SK-N-SH (cell line): Measurements from ENCODE around the gene PCDHGA1. TPM values are rescaled to one million over a fixed set of nuclear protein-coding genes. Genes with fewer than 3 reads are reported as not detected.

Experiments used
- CTCF ChIA-PET: fragments of 300-600, 350-600 bp; formaldehyde crosslinking; extraction: SDS; loops from one replicate; lab custom pipeline; 2021; lab: Yijun Ruan, JAX
- POLR2A ChIA-PET: fragments of 350-600 bp; sonication (Branson Sonifier 250); formaldehyde crosslinking; extraction: SDS; loops from one replicate; lab custom pipeline; 2020; ENCODE audit warnings: antibody characterized with exemption, inconsistent platforms; lab: Yijun Ruan, JAX
- DNase-seq: peaks from one replicate; pipeline ENCODE4 v3.0.0; 2012
- H2AFZ ChIP-seq: fragments of 200-600 bp; sonication (generic); 2 replicates; pipeline ENCODE4 v1.8.1; 2016; ENCODE audit warnings: antibody characterized with exemption, mild to moderate bottlenecking, low read depth
- H3F3A ChIP-seq: fragments of 200-600 bp; sonication (generic); replicated peaks from 2 replicates; pipeline ENCODE3; 2016; ENCODE audit warnings: antibody characterized with exemption, mild to moderate bottlenecking; ENCODE audit not compliant: insufficient read depth
- H3K27ac ChIP-seq, 2 experiments: fragments of 200-500 bp in 1 of 2; fragments of 200-600 bp in 1 of 2; sonication (Bioruptor generic) in 1 of 2; sonication (generic), shearing (Covaris generic) in 1 of 2; 2 replicates each; pipeline versions ENCODE4 v1.5.1 to v1.6.1; 2014 to 2016; ENCODE audit warnings: low read depth in 2 of 2, inconsistent platforms in 1 of 2, low read length in 1 of 2, mild to moderate bottlenecking in 1 of 2, mixed read lengths in 1 of 2
- H3K27me3 ChIP-seq: fragments of 200-600 bp; sonication (generic), shearing (Covaris generic); 2 replicates; pipeline ENCODE4 v1.6.1; 2016; ENCODE audit warnings: mixed run types; ENCODE audit not compliant: insufficient read depth
- H3K36me3 ChIP-seq, 2 experiments: fragments of 200-500 bp in 1 of 2; fragments of 200-600 bp in 1 of 2; sonication (Bioruptor generic) in 1 of 2; sonication (generic) in 1 of 2; replicated peaks in 1 of 2; 2 replicates each; pipeline versions ENCODE3 to v1.5.1; 2014 to 2016; ENCODE audit warnings: low read length in 1 of 2, mild to moderate bottlenecking in 1 of 2; ENCODE audit not compliant: insufficient read depth in 2 of 2, control insufficient read depth in 1 of 2
- H3K4me1 ChIP-seq, 2 experiments: fragments of 200-500 bp in 1 of 2; fragments of 200-600 bp in 1 of 2; sonication (Bioruptor generic) in 1 of 2; sonication (generic), shearing (Covaris generic) in 1 of 2; 2 replicates each; pipeline versions ENCODE4 v1.5.1 to v1.6.1; 2014 to 2016; ENCODE audit warnings: low read depth in 1 of 2, low read length in 1 of 2, mixed run types in 1 of 2; ENCODE audit not compliant: insufficient read depth in 2 of 2, control insufficient read depth in 1 of 2
- H3K4me2 ChIP-seq: fragments of 200-600 bp; sonication (generic), shearing (Covaris generic); 2 replicates; pipeline ENCODE4 v1.6.1; 2017; ENCODE audit warnings: mixed run types
- H3K4me3 ChIP-seq, 2 experiments: fragments of 200-500 bp in 1 of 2; fragments of 200-600 bp in 1 of 2; sonication (Bioruptor generic) in 1 of 2; sonication (generic), shearing (Covaris generic) in 1 of 2; 2 replicates each; pipeline versions ENCODE4 v1.5.1 to v1.8.1; 2014 to 2016; ENCODE audit warnings: low read depth in 2 of 2, inconsistent platforms in 1 of 2, low read length in 1 of 2, mild to moderate bottlenecking in 1 of 2, mixed read lengths in 1 of 2, moderate library complexity in 1 of 2
- H3K79me2 ChIP-seq: fragments of 200-600 bp; sonication (generic); 2 replicates; pipeline ENCODE4 v1.8.1; 2017; ENCODE audit warnings: mild to moderate bottlenecking; ENCODE audit not compliant: insufficient read depth
- H3K9ac ChIP-seq: fragments of 200-600 bp; sonication (generic); 2 replicates; pipeline ENCODE4 v1.6.1; 2017; ENCODE audit warnings: mixed run types
- H3K9me2 ChIP-seq: fragments of 200-600 bp; sonication (generic); 2 replicates; pipeline ENCODE4 v1.6.1; 2017; ENCODE audit warnings: mixed run types
- H3K9me3 ChIP-seq: fragments of 200-600 bp; sonication (generic); 2 replicates; pipeline ENCODE4 v1.6.1; 2017; ENCODE audit warnings: mixed run types, mild to moderate bottlenecking, moderate library complexity
- H4K20me1 ChIP-seq: fragments of 200-600 bp; sonication (generic); 2 replicates; pipeline ENCODE4 v1.6.1; 2017; ENCODE audit warnings: mild to moderate bottlenecking, mixed run types; ENCODE audit not compliant: insufficient read depth
- CTCF ChIP-seq: fragments of 200-600 bp; sonication (generic); IDR thresholded peaks from 2 replicates; pipeline ENCODE4 v1.6.1; 2017; ENCODE audit warnings: antibody characterized with exemption, mild to moderate bottlenecking, moderate library complexity
- ELF1 ChIP-seq: IDR thresholded peaks from 2 replicates; pipeline ENCODE4 v1.4.0; 2012
- EP300 ChIP-seq, 2 experiments: IDR thresholded peaks; 2 replicates each; pipeline versions ENCODE4 v1.4.0 to v1.6.1; 2012; ENCODE audit warnings: borderline replicate concordance in 1 of 2, low read depth in 1 of 2, low read length in 1 of 2
- FOSL2 ChIP-seq: IDR thresholded peaks from 2 replicates; pipeline ENCODE4 v1.4.0; 2012; ENCODE audit warnings: low read depth, mild to moderate bottlenecking, moderate library complexity, borderline replicate concordance
- GABPA ChIP-seq: IDR thresholded peaks from 2 replicates; pipeline ENCODE4 v1.4.0; 2012; ENCODE audit warnings: low read depth, mild to moderate bottlenecking
- GATA2 ChIP-seq: sonication (generic); formaldehyde crosslinking; IDR thresholded peaks from 2 replicates; pipeline ENCODE4 v1.5.0; 2020; ENCODE audit warnings: mild to moderate bottlenecking, missing genetic modification reagents
- IRF3 ChIP-seq: fragments of 150-350 bp; IDR thresholded peaks from 2 replicates; pipeline ENCODE4 v1.6.1; 2016; ENCODE audit warnings: mild to moderate bottlenecking, low read depth, low read length
- MEF2A ChIP-seq: IDR thresholded peaks from 2 replicates; pipeline ENCODE4 v1.4.0; 2012; ENCODE audit warnings: low read depth, borderline replicate concordance
- MXI1 ChIP-seq: IDR thresholded peaks from 2 replicates; pipeline ENCODE4 v1.6.1; 2012; ENCODE audit warnings: mild to moderate bottlenecking, low read depth, low read length, improper control_type of control experiment
- NRF1 ChIP-seq: IDR thresholded peaks from 2 replicates; pipeline ENCODE4 v1.6.1; 2012; ENCODE audit warnings: low read depth, mild to moderate bottlenecking, low read length
- REST ChIP-seq: IDR thresholded peaks from 2 replicates; pipeline ENCODE4 v1.6.1; 2012; ENCODE audit warnings: mild to moderate bottlenecking, low read depth, low read length, moderate library complexity
- RXRA ChIP-seq: IDR thresholded peaks from 2 replicates; pipeline ENCODE4 v1.4.0; 2012; ENCODE audit warnings: low read depth, mild to moderate bottlenecking, borderline replicate concordance
- SIN3A ChIP-seq: IDR thresholded peaks from 2 replicates; pipeline ENCODE4 v1.6.1; 2012; ENCODE audit warnings: low read depth, mild to moderate bottlenecking, low read length, moderate library complexity, borderline replicate concordance
- TAF1 ChIP-seq: IDR thresholded peaks from 2 replicates; pipeline ENCODE4 v1.6.1; 2012; ENCODE audit warnings: low read depth, mild to moderate bottlenecking, low read length, moderate library complexity, borderline replicate concordance
- TCF12 ChIP-seq: IDR thresholded peaks from 2 replicates; pipeline ENCODE4 v1.4.0; 2012
- TEAD4 ChIP-seq: IDR thresholded peaks from 2 replicates; pipeline ENCODE4 v1.4.0; 2012; ENCODE audit warnings: mild to moderate bottlenecking, borderline replicate concordance; ENCODE audit not compliant: insufficient read depth
- WGBS: methylation state at CpG from one replicate; pipeline ENCODE4 v1.1.6; 2017; ENCODE audit warnings: low lambda C conversion rate; 5-methylcytosine and 5-hydroxymethylcytosine counted together
- polyA plus RNA-seq, 3 experiments: library from polyadenylated mRNA; depleted of rRNA; stranded (reverse); fragments of >200 nt; gene quantifications; 2 replicates each; pipeline ENCODE4 v1.2.3, GENCODE V29; 2012

PCDHGA1 gene
- polyA plus RNA-seq, 1 of the 3 experiments (the other 2 are of a cell fraction) = 1.2 TPM

GRCh38 chr5:141483902-141484301 lies 153.6 kb downstream of the PCDHGA1 start:
- POLR2A ChIA-PET = interaction anchor here (1.0 to 3.3 kb wide), 4 partner anchors 8 to 74 kb away, joined by 3 to 14 read pairs (median 6); partner anchors contain the start of gene PCDHGC3
- no peak overlapping the region for H3K9ac ChIP-seq

More at GRCh38 chr5:141483902-141484301, 153.6 kb downstream of the PCDHGA1 start:
- H3F3A ChIP-seq = peaks cover 6% of the 10 kb centered on the region
- TF ChIP-seq RXRA = no peak
- TF ChIP-seq ELF1 = no peak
- TF ChIP-seq TEAD4 = no peak
- TF ChIP-seq TAF1 = no peak
- TF ChIP-seq EP300 (IDR thresholded peaks at IDR 0.05; ENCODE audit: borderline replicate concordance in 1 of 2, low read depth in 1 of 2, low read length in 1 of 2) = no peak
- TF ChIP-seq SIN3A = no peak
- no peak for TF ChIP-seq FOSL2
- TF ChIP-seq NRF1 = no peak
- no peak for TF ChIP-seq CTCF
- TF ChIP-seq GABPA = no peak
- TF ChIP-seq MXI1 = no peak
- TF ChIP-seq GATA2 = no peak
- no peak for TF ChIP-seq REST
- no peak for TF ChIP-seq IRF3
- no peak for TF ChIP-seq MEF2A
- TF ChIP-seq TCF12 = no peak
- no peak for DNase-seq
- no peaks in the 10 kb centered on the region for H3K9me3 ChIP-seq
- peak overlapping the region; percentile 49; the same call in 1 of the 2 replicates for H3K4me2 ChIP-seq
- H3K79me2 ChIP-seq = peaks cover 88% of the 10 kb centered on the region
- peaks cover 25 to 38% of the 10 kb centered on the region in 2 experiments for H3K36me3 ChIP-seq
- H2AFZ ChIP-seq = no peak overlapping the region
- CTCF ChIA-PET = interaction anchor here (1.0 to 7.9 kb wide), 9 partner anchors 8 to 298 kb away, joined by 3 to 75 read pairs (median 13); partner anchors contain the start of gene PCDHGC3
- H3K4me1 ChIP-seq = peaks cover 22 to 45% of the 10 kb centered on the region in 2 experiments; a peak in 3 of 4 replicates
- H3K9me2 ChIP-seq = no peaks in the 10 kb centered on the region
- H3K27ac ChIP-seq = peak overlapping the region; percentile 11 to 91; a peak in 2 of 4 replicates
- 62% methylated on average over 3 of the region's 3 CpGs for WGBS
- H3K27me3 ChIP-seq = no peaks in the 10 kb centered on the region
- H4K20me1 ChIP-seq = peaks cover 56% of the 10 kb centered on the region
- peak overlapping the region in 1 of 2 experiments; percentile 42; a peak in 2 of 4 replicates for H3K4me3 ChIP-seq
